GM21619 (cell line): ENCODE measurements around the gene SLC7A10.
"Not testable (repeated sequence)": the region's sequence is repeated elsewhere in the genome, so short reads cannot be mapped to it uniquely, and the experiment has no call there.

ENCODE experiments used
- ATAC-seq: cut with Tn5 transposase; IDR thresholded peaks from one replicate; pipeline ENCODE4 v1.9.1; 2021; ENCODE audit not compliant: unreplicated experiment

The SLC7A10 gene

GRCh38 chr19:33239223-33239975, 13.7 kb upstream of the SLC7A10 start:
- no peak for ATAC-seq

GRCh38 chr19:33238481-33239149, 13.0 kb upstream of the SLC7A10 start:
- no peak for ATAC-seq

DNA sequence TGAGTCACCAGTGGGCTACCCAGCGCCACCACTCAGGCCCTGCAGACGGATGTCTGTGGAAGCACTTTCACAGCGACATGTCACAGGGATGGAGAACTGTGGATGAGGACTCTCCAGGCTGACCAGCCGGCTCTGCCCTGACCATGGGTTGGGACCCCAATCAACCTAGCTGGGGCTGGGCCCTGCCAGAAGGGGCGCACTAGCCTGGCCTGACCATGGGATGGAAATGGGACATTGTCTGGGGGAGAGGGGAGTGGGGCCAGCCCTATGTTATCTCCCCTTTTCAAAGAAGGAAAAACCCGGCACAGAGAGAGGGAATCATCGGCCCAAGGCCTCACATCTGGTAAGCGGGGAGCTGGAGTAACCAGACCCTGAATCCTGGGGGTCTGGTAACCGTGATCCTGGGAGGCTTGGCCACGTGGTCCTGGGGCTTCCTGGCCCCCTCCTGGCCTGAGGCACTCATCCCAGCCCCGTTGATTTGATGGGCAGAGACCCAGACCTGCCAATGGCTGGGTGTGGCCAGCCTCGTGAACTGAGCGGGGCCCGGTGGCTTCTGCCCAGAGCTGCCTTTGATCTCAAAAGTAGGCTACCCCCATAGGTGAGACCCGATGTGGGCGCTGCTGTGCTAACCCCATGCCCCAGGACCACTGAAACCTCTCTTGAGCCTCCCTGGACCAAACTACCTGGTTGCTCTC, 11.2 kb upstream of the SLC7A10 start:
- no peak for ATAC-seq

- ATAC-seq: no peak
Measured at GRCh38 chr19:33235996-33236350, 10.3 kb upstream of the SLC7A10 start.

DNA sequence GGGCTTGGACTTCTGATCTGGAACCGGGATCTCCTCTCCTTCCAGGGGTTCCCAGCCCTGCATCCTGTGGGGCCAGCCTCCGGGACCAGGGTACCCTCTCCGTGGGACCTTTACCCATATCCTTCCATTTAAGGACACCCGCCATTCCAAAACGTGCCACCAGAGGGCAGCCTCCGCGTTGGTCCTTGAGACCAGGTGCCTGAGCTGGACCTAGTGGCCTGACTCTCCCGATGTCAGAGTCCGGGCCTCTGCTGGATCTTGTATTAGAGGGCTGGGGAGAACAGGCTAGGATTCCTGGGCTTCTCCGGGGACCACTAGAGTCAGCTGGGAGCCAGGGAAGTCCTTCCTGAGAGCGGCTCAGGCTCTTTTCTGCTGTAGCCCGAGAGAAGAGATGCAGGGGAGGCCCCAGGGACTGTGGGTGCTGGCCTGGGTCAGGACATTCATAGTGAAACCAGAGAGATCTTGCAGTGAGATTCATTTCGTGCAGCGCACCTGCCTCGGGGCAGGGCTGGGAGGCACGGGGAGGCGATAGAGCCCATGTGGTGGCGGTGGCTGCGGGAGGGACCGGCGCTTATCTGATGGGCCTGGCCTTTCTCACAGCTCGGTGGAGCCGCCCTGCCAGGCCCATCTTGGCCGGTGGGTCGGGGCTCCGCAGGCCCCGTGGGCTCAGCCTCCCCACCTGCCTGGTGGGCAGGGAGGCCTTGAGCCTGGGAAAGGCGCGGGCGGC, 9.8 kb upstream of the SLC7A10 start:
- ATAC-seq: peak; percentile 97

GRCh38 chr19:33234736-33235135, 9.1 kb upstream of the SLC7A10 start:
- ATAC-seq: no peak

- ATAC-seq: no peak
Measured at GRCh38 chr19:33234092-33234491, 8.4 kb upstream of the SLC7A10 start.

- ATAC-seq: no peak
Measured at GRCh38 chr19:33233056-33233873, 7.6 kb upstream of the SLC7A10 start.

DNA sequence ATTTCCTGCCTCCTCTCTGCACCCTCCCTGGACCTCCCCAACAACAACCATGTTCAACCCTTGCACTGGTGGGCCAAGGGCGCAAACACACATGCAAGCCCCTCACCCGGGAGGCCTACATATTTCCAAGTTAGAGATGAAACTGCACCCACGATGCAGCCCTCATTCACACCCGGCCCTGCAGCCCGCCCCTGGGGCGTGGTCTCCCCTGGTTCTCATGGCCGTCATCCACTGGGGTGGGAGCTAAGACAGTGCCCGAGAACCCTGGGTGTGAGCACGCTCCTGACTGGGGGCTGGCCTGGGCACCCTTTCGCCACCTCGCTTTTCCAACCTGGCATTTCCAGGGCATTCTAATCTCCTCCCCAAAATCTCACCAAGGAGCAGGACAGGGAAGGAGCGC, 7.0 kb upstream of the SLC7A10 start:
- no peak for ATAC-seq

DNA sequence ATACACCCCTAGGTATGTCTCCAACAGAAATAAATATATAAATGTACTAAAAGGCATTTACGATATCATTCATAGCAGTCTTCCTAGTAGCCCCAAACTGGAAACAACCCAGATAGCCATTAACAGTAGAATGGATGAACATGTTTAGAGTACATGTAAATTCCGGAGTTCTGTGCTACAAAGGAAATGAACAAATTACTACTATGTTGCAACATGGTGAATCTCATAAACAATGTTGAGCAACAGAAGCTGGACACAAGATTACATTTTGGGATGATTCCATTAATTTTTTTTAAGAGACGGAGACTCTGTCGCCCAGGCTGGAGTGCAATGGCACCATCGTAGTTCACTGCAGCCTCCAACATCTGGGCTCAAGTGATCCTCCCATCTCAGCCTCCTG, 5.9 kb upstream of the SLC7A10 start:
- ATAC-seq: no peak

GRCh38 chr19:33229962-33230361, 4.3 kb upstream of the SLC7A10 start:
- no peak for ATAC-seq

DNA sequence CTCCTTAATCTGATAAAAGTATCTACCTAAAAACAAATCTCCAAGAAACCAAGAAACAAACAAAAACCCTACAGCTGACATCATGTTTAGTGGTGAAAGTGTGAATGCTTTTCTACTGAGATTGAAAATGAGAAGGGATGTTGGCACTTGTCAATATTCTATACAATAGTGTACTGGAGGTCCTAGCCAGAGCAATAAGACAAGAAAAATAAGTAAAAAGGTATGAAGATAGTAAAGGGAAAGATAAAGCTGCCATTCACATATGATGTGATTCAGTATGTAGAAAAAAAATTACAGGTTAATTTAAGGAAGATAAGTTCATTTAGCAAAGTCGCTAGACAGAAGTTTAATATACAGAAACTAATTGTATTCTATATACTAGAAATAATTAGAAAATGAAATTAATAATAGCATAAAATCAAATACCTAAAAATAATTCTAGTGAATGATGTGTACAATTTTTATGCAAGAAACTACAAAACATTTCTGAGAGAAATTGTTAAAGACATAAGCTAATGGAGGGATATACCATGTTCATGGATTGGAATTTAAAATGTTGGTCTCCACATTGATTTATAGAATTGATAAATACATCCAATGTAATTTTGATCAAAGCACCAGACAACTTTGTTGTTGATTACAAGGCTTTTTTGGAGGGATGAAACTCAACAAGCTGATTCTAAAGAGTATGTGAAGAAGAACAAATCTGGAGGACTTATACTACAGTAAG, 2.4 kb upstream of the SLC7A10 start:
- no peak for ATAC-seq

- ATAC-seq: no peak
Measured at GRCh38 chr19:33227242-33227650, 1.6 kb upstream of the SLC7A10 start.

DNA sequence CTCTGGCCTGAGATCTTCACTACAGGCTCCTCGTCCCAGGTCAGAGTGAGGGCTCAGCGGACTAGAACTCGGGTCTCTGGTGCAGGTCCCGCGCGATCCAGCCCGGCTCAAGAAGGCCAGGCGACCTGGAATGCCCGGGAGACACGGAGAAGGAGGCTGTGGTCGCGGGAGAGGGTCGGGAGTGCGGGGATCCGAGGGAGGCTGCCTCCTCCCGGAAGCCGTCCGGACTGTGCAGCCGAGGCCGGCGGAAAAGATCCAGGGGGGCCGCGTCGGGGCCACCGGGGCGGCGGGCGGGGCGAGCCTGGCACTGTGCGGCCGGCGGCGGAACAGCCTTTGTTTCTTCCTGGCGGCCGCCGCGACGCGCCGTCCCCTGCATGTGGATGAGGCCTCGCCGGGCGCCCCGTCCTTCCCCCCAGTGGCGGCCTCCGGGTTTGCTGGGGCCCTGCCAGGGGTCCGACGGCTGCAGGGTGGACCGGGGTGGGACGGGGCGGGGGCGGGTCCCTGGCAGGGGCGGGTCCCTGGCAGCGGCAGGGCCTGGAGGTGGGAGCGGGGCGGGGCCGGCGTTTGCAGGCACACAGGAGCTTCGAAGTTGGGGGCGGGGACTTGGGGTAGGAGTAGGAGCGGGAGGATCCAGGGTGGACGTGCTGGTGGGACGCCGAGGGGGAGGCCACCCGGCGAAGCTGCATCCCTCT, 1.0 kb upstream of the SLC7A10 start:
- ATAC-seq: no peak

DNA sequence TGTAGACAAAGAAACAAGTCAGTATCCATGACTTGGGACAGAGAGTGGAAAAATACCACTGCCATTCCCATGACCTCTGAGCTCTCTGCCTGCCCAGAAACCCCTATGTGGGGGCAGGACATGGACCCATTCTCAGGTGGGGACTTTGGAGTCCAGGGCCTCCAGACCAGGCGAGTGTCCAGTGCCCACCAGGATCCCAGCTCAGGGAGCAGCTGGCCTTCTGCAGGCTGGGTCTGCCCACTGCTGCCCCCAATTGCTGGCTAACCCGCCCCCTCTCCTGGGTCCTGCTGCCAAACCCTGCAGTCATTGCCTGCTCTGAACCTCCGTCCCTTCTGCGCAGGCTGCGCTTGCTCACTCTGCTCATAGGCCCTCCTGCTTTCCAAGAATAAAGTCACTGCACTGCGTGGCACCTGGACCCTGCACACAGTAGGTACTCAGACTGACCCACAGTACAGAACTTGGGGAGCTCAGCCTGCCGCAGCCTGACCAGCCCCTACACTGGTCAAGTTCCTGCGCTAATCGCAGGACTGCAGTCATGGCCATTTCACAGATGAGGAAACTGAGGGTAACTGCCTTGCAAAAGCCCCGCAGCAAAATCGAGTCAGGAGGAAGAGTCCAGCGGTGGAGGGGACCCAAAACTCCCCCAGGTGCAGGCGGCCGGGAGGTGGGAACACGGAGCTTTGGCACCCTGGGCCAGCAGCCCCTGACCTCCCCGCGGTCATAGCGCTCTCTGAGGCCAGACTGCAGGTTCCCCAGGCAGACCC, 774 bp downstream of the SLC7A10 start:
- no peak for ATAC-seq

DNA sequence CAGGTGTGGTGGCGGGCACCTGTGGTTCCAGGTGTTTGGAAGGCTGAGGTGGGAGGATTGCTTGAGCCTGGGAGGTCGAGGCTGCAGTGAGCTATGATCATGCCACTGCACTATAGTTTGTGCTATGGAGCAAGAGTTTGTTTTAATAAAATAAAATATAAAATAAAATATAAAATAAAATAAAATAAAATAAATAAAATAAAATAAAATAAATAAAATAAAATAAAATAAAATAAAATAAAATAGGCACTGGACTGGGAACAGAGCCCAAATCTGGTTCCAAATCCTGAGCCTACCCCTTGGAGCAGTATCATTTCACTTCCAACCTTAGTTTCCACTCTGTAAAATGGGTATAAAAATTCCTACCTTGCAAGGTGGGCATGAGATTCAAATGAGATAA, 3.4 kb downstream of the SLC7A10 start:
- not testable (repeated sequence) for ATAC-seq

DNA sequence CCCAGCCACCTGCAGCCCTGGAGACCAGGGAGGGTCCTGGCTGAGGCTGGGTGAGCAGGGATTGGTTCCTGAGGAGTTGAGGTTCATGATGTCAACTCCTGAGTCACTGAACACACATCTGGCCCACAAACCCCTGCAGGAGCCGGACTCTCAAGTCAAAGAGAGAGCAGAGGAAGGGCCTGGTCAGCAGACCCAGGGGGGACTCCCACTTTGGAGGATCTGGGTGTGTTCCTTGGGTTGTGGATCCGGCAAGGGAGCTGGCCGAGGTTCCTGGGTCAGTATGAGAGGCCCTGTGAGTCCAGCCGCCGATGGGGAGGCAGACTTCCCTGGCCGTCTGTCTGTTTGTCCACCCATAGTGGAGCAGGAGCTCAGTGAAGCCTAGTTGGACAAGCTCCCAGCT, 4.0 kb downstream of the SLC7A10 start:
- ATAC-seq: no peak

- ATAC-seq: no peak
Measured at GRCh38 chr19:33220735-33221134, 4.9 kb downstream of the SLC7A10 start.

DNA sequence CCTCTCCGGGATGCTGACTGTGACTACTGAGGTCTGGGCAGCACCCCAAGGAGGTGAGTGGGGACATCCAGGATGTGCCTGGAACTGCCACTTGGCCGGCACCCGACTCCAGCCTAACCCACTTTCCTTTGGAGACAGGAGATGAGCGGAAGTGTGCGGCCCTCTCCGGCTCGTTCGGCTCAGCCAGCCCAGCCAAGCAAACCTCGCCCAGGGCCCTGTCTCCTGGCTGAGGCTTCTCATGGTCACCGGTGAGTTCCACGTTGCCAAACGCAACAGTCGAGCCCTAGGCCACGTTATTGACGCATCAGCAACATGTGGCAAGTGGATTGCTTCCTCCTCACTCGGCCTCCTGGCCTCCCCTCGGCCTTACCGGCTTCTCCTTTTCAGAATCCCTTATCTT, 5.5 kb downstream of the SLC7A10 start:
- ATAC-seq: no peak
